Sigmoid colon (tissue), 4 donors: ENCODE measurements around the gene KCNK2.

Experiments
- CTCF ChIP-seq, 4 experiments: fragments of 450-650 bp in 3 of 4; fragments of 200-600 bp in 1 of 4; IDR thresholded peaks; one replicate each; pipeline ENCODE4 v1.5.1; 2016 to 2019; ENCODE audit warnings: antibody characterized with exemption in 4 of 4, mild to moderate bottlenecking in 3 of 4, moderate library complexity in 2 of 4
- EP300 ChIP-seq, 4 donors: sonication (generic); formaldehyde crosslinking; IDR thresholded peaks; one replicate each; pipeline ENCODE4 v1.6.1; 2017; ENCODE audit warnings: antibody characterized with exemption in 4 of 4
- POLR2A ChIP-seq, 2 donors: fragments of 450-650 bp; IDR thresholded peaks; one replicate each; pipeline ENCODE4 v1.6.1; 2016; ENCODE audit warnings: antibody characterized with exemption in 2 of 2, mild to moderate bottlenecking in 2 of 2, moderate library complexity in 2 of 2
- POLR2AphosphoS5 ChIP-seq, 4 donors: sonication (generic); formaldehyde crosslinking; IDR thresholded peaks; one replicate each; pipeline ENCODE4 v1.6.1; 2017; ENCODE audit warnings: antibody characterized with exemption in 4 of 4

- no peak for TF ChIP-seq CTCF (IDR thresholded peaks at IDR 0.05)
- no peak for TF ChIP-seq POLR2A (IDR thresholded peaks at IDR 0.05)
- no peak for TF ChIP-seq EP300 (IDR thresholded peaks at IDR 0.05)
- no peak for TF ChIP-seq POLR2AphosphoS5 (IDR thresholded peaks at IDR 0.05)
Measured at GRCh38 chr1:215113776-215114153, 31.2 kb downstream of the KCNK2 start.
